Stimulated activated CD4-positive, alpha-beta T cell treated with anti-CD3 and anti-CD28 coated beads, Interleukin-12 subunit alpha, Interleukin-12 subunit beta, amount 100 ng/mL, for 24 hours (primary cell): ENCODE measurements around the gene TJAP1.
A peak's percentile ranks its signal among the peaks of the same experiment; 100 is the strongest.

Source experiments
- DNase-seq, 2 experiments: peaks; one replicate each; pipeline ENCODE4 v3.0.0-alpha.2; 2020; ENCODE audit warnings: low read depth in 2 of 2

The TJAP1 gene

DNA sequence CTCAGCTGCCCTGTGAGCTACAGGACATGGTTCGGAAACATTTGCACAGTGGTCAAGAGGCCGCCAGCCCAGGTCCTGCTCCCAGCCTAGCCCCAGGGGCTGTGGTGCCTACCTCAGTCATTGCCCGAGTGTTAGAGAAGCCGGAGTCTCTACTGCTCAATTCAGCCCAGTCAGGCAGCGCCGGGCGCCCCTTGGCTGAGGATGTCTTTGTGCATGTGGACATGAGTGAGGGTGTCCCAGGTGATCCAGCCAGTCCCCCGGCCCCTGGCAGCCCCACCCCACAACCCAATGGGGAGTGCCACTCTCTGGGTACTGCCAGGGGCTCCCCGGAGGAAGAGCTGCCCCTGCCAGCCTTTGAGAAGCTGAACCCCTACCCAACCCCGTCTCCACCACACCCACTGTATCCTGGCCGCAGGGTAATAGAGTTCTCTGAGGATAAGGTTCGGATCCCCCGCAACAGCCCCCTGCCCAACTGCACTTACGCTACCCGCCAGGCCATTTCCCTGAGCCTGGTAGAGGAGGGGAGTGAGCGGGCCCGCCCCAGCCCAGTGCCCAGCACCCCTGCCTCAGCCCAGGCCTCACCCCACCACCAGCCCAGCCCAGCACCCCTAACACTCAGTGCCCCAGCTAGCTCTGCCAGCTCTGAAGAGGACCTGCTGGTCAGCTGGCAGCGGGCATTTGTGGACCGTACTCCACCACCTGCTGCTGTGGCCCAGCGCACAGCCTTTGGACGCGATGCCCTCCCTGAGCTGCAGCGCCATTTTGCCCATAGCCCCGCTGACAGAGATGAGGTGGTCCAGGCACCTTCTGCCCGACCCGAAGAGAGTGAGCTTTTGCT is 27.6 kb downstream of the TJAP1 start:
- DNase-seq: no peak

DNA sequence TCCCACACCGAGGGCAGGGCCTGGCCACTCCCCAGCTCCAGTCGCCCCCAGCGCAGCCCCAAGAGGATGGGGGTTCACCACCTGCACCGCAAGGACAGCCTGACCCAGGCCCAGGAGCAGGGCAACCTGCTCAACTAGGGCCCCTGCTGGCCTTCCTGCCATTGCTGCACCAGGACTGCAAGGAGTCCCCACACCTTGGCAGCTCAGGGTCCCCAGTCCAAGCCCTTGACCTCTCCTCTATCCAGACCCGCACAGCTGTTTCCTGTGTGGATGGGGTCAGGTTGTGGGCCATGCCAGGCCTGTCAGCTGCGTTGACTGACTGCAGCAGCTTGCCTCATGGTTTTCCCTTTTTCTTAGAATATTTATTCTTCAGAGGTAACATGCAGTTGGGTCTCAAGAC is 28.3 kb downstream of the TJAP1 start:
- no peak for DNase-seq

DNA sequence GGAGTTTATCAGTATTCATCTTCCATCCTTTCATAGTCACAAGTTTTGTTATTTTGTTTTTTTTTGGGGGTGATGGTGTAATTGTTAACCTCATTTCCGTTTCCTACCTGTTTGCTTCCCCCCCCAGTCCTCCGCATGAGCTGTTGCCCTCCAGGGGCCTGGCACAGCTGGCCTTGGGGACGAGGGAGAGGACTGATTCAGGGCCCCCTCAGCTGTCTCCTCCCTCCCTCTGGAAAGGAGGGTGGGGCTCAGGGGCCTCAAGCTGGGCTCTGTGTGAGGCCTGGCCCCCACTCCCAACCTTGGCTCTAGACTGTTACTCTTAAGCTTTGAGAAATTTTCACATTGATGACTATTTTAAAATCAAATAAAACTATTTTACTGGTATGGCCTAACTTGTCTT is 28.8 kb downstream of the TJAP1 start:
- DNase-seq: no peak

DNA sequence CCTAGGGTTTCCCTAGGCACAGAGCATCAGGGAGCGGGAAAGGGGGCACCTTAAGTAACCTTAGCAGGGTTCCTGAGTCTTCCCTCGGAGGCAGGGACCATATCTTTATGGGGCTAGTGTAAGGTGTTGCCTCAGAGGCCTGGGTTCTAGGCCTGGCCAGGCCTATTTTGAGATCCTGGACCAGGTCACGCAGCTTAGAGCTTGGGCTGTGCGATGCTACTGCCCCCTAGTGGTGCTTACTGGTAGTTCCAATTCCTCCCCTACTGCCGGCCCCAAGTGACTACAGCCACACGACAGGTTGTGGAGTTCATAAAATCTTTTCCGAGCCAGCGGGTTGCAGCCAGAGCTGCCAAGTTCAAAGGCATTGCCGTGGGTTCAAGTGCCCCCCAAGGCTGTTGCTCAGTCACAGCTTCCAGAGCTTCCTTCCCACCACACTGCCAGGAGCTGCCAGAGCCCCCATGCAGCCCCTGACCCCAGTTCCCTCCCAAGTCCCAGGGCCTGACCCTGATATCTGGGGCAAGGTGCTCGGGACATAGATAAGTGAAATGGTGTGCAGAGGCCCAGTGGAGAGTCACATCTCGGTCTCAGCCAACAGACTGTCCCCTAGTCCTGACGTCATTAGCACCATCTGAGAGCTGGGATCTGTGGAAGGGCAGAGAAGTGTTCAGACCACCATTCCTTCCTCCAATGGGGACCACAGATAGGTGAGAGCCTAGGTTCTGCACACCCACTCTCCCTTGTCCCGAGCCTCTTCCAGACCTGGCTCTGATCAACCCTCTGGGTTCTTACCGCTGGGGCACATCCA is 29.5 kb downstream of the TJAP1 start:
- DNase-seq: peak; percentile 54 to 77

DNA sequence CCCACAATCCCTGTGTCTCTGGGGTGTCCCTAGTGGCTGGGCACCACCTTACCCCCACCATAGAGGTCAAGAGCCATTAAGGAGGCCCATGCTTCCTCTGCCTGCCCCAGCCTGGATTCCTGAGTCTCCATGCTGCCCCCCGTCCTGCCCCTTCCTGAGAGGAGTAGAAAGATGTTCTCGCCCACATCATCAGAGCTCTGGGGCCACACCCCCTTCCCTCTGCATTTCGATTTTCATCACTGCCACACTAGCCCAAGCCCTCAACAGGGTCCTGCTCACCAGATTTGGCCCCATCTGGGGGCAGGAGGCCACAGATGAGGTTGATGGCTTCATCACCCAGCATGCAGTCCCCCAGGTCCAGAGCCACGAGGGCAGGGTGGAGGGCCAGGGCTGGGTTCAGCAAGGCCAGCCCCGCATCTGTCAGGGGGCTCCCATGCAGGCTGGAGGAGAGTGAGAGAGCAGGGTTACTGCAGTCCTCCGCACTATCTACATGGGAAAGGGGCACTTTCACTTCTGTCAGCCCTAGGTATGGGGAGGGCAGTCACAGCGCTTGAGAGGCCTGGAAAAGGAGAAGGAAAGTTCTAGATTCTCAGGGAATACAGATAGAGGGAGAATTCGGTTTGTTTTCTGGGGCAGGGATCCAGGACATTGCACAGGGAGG is 31.2 kb downstream of the TJAP1 start:
- no peak for DNase-seq

DNA sequence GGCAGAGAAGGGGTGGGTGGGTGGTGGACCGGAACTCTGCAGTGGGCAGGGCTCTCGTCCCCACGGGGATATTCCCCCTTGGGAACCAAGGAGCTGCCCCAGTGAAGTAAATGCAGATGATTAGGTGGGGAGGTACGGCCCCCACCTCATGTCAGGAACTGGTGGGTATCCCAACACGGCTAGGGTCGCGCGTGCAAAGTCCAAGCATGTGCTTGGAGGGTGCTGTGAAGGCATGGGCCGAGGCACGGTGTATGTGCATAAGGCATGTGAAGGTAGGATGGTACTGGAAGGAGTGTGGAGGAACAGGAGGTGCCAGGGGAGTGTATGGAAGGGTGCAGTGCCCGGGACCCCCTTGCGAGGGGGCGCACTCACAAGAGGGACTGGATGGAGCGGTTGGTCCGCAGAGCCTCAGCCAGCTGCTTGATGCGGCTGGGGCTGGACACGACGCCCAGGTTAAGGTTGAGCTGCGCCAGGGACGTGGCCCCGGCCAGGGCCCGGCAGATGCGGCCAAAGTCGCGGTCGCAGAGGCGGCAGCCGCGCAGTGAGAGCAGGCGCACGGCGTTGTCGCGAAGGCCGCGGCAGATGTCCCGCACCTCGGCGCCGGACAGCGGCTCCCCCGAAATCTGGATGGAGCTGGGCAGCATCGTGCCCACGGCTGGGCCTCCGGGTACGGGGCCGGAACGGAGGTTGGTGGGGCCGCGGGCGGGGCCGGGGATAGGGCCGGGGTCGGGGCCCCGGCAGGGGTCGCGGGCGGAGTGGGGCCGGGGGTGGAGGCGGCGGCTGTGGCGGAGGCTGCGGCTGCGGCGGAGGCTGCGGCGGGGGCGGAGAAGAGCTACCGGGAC is 32.0 kb downstream of the TJAP1 start:
- DNase-seq: no peak

DNA sequence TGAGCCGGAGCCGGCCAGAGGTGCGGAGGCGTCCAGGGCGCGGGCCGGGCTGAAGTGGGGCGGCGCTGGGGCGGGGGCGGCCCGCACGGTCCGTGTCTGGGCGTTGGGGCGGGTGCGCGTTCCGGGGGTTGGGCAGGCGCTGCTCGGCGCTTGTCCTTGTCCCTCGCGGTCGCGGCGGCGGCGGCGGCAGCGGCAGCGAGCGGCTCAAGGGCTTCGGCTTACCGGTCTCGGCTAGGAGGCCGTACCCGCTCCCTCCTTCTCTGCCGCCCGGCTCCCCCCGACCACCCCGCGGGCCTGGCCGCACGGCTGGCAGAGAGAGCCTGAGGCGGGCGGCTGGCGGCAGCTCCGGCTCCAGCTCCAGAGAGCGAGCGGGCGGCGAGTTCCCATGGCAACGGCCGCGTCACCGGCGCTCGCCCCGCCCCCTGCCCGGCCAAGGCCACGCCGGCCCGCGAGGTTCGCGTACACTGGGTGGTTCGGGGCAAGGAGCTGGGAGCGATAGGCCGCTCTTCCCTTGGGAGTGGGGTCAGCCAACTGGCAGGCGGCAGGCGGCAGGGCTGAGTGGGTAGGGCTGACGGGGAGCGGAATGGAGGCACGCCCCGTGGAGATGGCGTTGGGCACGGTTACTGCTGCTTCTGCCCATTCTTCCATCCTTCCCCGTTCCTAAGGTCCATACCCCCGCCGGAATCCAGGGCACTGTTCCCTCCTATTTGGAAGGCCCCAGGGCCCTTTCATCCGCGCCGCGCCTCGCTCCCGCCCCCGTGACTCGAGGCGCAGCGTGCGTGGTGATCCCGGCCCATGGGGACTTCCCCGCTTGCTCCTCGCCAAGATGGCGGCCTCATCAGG is 32.8 kb downstream of the TJAP1 start, which contains the start of gene LRRC73:
TSS of gene LRRC73 (minus strand) at position 363 of the 843 bp plus-strand sequence. CDS start 561 bp downstream, outside the sequence.
- DNase-seq: peak; percentile 58 to 70

DNA sequence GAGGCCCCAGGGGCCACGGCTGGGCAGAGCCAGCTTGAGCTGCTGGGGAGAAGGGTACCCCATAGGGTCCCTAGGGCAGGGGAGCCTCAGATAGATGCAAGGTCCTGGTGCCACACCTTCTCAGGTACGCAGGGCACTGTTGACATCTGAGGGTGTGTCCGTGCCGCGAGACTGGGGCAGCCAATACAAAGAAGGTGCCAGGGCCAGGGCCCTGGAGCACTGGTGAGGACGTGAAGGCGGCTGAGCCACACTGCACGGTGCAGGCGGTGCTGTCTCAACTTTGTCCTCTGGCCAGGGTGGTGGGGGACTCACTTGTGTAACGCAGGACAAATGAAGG is 33.4 kb downstream of the TJAP1 start:
- DNase-seq: no peak

DNA sequence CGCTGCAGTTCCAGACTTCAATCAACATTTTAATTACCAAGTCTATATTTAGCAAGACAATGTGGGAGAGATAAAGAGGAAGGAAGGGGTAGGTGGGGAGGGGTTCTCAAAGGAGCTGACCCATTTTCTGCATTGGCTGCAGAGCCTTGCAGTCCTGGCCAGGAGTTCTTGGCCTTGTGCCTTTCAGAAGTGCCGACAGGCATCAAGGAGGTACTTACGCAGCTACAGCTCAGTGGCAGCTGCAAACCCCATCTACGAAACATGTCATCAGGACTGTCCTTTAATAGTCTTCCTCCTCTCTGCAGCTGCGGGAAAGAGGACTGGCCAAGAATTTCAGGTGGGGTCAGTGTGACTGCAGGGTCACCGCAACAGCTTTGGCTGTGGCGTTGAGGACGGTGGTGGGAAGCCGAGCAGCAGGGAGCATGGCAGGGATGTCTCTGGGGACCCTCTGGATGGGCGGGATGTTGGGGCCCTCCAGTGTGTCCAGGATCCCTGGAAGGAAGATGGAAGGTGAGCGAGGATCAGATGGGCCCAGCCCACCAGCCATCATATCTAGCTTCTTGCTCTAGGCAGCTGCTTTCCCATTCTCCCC is 34.5 kb downstream of the TJAP1 start:
- no peak for DNase-seq

DNA sequence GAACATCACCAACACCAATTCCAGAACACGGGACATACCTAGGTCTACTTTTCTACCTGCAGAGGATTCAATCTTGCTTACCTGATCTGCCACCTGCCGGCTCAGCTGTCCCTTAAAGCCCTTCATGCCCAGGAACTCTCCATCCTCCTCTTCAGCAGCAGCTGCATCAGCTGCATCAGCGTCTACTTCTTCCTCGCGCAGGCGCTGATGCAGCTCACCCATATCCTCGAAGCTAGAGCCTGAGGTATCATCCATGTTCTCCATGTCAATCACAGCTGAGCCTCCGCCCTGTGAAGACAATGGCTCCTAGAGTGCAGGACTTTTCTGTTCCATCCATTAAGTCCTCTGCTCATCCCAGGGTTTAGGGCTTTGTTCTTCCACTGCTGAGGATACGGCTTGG is 38.4 kb downstream of the TJAP1 start:
- DNase-seq: no peak

DNA sequence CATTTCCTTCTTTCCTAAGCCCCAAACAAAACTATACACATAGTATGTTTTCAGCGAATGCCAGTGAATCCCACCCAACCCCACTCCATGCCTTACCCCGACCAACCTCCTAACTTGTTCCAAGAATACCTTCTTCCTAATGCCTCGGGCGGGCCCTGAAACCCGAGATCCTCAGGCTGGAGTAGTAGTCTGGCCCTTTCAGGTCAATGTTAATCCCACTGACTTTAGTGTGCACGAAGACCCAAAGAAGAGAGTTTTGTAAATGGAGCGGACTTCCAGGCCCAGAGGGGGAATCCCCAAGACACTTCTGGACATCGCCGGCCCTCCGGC is 39.0 kb downstream of the TJAP1 start:
- no peak for DNase-seq

DNA sequence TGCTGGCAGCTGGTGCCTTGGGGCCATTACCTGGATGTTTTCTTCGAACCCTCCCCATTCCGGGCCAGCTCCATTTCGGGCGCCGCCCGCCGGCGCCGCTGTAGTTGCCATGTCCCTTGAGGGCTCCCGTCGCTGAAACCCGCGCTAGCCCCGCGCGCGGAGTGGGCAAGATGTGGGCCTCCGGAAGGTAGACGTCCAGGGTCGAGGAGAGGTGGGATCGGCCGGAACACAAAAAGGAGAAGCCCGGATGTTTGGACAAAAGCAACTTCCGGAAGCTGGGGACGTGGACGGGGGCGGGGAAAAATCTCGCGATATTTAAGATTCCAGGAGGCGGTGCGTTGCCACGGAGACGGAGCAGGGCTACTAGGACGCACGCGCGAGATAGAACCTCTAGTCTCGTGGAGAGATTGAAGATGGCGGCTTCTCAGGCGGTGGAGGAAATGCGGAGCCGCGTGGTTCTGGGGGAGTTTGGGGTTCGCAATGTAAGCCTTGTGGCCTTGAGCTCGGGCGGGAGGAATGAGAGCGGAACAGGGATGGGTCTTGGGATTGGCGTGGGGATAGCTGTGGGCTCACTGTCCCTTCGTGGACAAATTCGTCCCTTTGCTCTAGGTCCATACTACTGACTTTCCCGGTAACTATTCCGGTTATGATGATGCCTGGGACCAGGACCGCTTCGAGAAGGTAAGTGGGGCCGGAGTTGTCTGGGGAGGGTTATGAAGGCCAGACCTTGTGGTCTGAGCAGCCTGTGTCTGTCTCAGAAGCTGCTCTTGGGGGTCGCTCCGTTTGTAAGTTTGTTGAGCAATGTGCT is 39.5 kb downstream of the TJAP1 start, which contains the start of the genes POLR1C and YIPF3:
TSS of gene POLR1C (plus strand) at position 393 of the 808 bp plus-strand sequence. CDS start at position 414, 21 bp downstream.
TSS of gene YIPF3 (minus strand) at position 230 of the 808 bp plus-strand sequence. CDS start at position 111, 119 bp downstream.
- peak; percentile 94 to 97 for DNase-seq

DNA sequence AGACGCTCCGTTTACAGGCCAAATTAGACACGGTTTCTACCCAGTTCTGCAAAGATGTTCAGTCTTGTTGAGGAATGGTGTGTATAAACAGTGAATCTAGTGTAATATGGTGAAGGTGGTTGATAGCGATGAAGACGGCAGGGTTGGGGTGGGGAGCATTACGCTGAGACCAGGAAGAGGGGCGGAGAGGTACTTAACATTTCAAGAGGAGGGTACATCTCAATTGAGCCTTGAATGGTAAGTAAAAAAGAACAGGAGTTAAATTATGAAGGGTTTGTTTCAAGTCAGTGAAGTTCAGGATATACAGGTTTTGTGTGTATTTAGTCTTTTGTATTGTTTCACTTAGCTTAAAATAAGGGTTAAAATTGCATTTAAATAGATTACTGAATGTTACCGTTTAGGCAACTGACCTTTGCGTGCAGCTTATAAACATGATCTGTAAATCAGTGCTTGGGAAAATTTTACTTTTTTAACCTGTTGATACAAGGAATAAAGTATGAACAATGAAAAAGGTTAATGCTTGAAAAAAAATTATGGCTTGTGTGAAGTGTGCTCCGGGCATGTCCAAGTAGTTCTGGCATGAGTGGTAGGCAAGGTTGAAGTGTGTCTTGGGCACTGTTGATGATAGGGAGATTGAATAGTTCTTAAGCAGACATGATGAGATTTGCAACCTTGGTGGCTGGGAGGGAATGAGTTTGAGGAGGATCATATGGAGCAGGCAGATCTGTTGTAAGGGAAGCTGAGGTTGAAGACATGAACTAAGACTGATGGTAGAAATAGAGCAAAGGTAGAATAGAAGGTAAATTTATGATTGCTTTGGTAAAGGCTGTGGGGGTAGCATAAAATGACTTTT is 40.4 kb downstream of the TJAP1 start:
- DNase-seq: no peak

DNA sequence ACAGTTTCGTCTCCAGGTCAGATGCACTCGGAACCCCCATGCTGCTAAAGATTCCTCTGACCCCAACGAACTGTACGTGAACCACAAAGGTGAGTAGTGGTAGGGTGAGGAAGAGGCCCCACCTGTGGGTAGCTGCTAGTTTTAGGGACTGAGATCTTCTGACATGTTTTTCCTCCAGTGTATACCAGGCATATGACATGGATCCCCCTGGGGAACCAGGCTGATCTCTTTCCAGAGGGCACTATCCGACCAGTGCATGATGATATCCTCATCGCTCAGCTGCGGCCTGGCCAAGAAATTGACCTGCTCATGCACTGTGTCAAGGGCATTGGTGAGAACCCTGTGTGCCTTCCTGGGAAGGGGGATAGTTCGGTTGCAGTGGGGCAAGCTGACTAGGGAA is 42.7 kb downstream of the TJAP1 start:
- DNase-seq: no peak

DNA sequence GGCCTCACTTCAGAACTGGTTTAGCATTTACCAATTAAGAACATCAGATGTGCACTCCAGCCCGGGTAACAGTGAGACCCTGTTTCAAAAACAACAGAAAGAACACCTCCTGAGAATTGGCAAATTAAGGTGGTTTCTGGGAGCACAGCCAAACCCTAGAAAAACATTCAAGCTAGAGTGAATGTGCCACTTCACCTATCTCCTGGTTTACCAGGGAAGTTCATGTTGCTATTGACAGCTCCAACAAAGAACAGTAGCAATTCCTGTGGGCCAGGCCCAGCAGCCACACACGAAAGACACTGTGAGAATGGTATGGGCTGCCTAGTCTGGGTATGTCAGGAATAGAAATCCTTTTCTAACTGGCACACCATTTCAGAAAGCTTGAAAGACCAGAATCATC is 44.5 kb downstream of the TJAP1 start:
- no peak for DNase-seq

DNA sequence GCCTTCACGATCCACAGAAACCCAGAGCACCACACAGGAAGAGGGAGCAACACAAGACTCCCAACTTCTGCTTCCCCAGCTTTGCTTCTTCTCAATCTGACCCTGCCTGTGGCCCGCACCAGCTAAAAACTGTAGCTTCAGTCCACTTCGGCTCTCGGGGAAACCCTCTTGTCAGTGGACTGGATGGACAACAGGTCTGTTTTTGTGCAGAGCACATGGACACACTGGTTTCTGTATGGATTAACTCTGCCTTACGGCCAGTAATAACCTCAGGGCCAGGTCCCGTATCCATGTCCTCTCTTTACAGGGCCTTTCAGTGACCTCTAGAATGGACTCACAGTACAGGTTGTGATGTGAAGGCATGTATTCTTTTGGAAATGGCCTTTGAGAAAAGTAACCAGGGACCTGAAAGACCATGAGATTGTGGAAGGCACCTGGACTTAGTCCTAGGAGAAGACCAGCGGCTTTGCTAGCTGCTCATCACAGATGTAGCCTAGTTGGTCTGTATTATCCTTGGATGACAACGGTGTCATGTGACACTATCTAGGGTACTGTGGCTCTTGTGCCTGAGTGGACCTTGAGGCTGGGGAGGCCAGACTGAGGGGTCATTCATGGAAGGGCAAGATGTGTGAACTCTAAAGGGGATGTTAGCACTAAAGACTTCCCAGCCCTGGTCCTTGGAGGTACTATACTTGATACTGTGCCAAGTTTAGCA is 45.3 kb downstream of the TJAP1 start:
- no peak for DNase-seq

DNA sequence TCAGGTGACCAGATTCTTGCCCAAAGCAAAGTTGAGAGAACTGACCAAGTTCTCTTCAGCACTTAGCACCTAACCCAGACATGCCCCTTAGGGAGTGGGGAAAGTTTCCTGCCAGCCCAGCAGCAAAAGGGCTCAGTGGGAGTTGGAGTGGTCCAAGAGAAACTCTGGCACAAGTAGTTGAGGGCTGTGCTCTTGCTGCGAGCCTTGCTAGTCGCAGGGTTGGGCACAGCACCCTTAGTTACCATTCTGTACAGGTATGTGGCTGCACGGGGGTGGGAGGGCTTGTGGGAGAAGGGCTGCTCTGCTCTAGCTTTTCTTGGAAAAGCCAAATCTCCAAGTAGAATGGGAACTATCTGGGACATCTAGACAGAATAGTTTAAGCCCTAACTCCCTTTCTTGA is 45.9 kb downstream of the TJAP1 start:
- no peak for DNase-seq

DNA sequence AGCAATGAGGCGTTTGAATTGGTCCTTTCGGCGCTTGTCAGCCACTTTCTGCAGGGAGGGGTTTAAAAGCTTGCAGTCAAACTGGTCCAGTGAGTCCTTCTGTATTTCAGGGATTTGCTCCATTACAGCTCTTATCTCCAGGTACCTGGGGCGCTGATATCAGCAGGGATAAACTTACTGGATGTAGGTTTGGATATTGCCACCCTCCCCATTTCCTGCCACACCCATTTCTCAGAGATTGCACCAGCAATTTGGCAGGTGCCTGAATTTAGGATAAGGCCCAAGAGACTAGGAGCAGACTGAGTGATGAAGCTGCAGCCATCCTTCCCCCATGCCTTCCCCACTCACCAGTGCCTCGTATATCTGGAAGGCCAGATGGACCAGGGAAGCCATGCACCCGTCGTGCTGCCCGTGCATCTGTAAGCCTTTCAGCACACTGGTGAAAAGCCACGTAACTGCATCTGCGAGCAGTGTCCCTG is 47.2 kb downstream of the TJAP1 start:
- DNase-seq: no peak
